Measurements from ENCODE around the gene ANKRD23. TPM values are rescaled to one million over a fixed set of nuclear protein-coding genes. Genes with fewer than 3 reads are reported as not detected.

ANKRD23 gene
- total and polyA plus RNA-seq, 2 experiments from 2014 or later, result 1.8 to 4.4 TPM

DNA sequence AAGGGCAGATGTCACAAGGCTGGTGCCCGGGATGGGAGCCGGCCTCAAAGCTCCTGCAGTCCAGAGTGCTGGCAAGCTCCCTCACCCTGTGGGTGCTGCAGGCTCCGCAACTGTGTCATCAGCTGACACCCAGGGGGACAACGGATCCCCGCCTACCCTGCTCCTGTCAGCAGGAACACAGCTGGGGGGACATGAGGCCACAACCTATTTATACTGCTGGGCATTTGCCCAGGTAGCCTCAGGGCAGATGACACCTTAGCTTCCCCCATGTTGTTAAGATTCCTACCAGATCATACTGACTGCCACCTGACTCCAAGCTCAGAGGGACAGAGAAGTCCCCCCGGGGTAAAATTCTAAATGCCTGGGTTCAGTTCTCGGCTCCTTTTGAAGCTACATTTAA lies 1.2 kb downstream of the ANKRD23 start:
- DNase-seq (ENCODE audit: low spot score), result no peak
- WGBS (ENCODE audit: low lambda C conversion rate, missing lambda C conversion rate), result 91% methylated on average over 7 of the region's 7 CpGs
- H3K79me2 ChIP-seq, result no peaks in the 10 kb centered on the region
- no peaks in the 10 kb centered on the region for H3K9me2 ChIP-seq (replicated peaks; ENCODE audit: insufficient read depth)
- H3K9me3 ChIP-seq (ENCODE audit: low read depth), result no peaks in the 10 kb centered on the region
- no peak overlapping the region for H3K27ac ChIP-seq
- H3K27me3 ChIP-seq, result no peaks in the 10 kb centered on the region
- H3K4me3 ChIP-seq, result no peak overlapping the region
- H3K36me3 ChIP-seq (replicated peaks; ENCODE audit: insufficient read depth, low read depth), result no peaks in the 10 kb centered on the region
- no peak overlapping the region for H2AFZ ChIP-seq
- no peak overlapping the region for H3K4me2 ChIP-seq
- TF ChIP-seq EZH2phosphoT487 (IDR thresholded peaks at IDR 0.05; ENCODE audit: low read depth, severe bottlenecking, unreplicated experiment) (no peak), EZH2 (IDR thresholded peaks at IDR 0.05; ENCODE audit: borderline replicate concordance) (no peak)
- H4K20me1 ChIP-seq (ENCODE audit: insufficient read depth, poor library complexity, severe bottlenecking), result no peaks in the 10 kb centered on the region
- no peaks in the 10 kb centered on the region for H3K4me1 ChIP-seq (ENCODE audit: insufficient read depth)

DNA sequence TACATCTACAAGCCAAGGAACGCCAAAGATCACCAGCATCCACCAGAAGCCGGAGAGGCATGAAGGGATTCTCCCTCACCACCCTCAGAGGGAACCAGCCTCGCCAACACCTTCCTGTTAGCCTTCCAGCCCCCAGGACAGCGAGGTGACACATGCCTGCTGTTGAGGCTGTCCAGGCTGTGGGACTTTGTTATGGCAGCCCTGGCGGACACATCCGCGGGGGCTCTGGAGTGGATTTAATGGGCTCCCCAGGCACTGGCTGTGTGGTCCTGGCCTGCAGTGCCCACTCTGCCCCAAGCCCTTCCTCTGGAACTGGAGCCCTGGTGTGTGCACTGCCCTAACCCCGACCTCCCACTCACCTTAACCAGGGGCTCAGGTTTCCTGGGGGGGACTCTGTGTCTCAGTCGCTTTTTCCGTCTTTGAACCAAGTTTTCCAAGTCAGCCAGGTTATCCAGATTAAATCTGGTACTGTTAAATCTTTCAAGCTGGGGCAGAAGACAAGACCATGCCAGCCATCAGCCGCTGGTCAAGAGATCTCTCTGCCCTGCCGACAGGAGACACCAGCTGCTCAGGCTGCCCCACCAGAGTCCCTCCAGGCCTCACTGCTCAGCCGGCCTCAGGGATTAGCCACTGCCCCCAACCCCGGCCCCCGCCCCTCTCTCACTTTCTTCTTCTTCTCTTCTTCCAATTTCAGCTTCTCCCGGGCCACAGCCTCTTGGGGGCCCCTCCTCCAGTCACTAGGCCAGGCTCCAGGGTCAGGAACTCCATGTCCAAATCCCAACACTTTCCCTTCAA lies 1.9 kb downstream of the ANKRD23 start:
- Histone ChIP-seq H3K9me3 (ENCODE audit: low read depth) (no peaks in the 10 kb centered on the region), H3K4me1 (ENCODE audit: insufficient read depth) (no peaks in the 10 kb centered on the region), H3K4me2 (no peak overlapping the region), H4K20me1 (ENCODE audit: insufficient read depth, poor library complexity, severe bottlenecking) (no peaks in the 10 kb centered on the region), H3K27ac (no peak overlapping the region), H2AFZ (no peak overlapping the region), H3K36me3 (replicated peaks; ENCODE audit: insufficient read depth, low read depth) (no peaks in the 10 kb centered on the region), H3K4me3 (no peak overlapping the region), H3K27me3 (no peaks in the 10 kb centered on the region), H3K79me2 (no peaks in the 10 kb centered on the region), H3K9me2 (replicated peaks; ENCODE audit: insufficient read depth) (no peaks in the 10 kb centered on the region)
- WGBS (ENCODE audit: low lambda C conversion rate, missing lambda C conversion rate), result 91% methylated on average over 12 of the region's 16 CpGs
- TF ChIP-seq EZH2 (IDR thresholded peaks at IDR 0.05; ENCODE audit: borderline replicate concordance), result no peak
- no peak for TF ChIP-seq EZH2phosphoT487 (IDR thresholded peaks at IDR 0.05; ENCODE audit: low read depth, severe bottlenecking, unreplicated experiment)
- TF ChIP-seq, protein P1, sequence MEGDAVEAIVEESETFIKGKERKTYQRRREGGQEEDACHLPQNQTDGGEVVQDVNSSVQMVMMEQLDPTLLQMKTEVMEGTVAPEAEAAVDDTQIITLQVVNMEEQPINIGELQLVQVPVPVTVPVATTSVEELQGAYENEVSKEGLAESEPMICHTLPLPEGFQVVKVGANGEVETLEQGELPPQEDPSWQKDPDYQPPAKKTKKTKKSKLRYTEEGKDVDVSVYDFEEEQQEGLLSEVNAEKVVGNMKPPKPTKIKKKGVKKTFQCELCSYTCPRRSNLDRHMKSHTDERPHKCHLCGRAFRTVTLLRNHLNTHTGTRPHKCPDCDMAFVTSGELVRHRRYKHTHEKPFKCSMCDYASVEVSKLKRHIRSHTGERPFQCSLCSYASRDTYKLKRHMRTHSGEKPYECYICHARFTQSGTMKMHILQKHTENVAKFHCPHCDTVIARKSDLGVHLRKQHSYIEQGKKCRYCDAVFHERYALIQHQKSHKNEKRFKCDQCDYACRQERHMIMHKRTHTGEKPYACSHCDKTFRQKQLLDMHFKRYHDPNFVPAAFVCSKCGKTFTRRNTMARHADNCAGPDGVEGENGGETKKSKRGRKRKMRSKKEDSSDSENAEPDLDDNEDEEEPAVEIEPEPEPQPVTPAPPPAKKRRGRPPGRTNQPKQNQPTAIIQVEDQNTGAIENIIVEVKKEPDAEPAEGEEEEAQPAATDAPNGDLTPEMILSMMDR (IDR thresholded peaks at IDR 0.05; ENCODE audit: poor library complexity), result no peak
- no peak for DNase-seq (ENCODE audit: low spot score)

DNA sequence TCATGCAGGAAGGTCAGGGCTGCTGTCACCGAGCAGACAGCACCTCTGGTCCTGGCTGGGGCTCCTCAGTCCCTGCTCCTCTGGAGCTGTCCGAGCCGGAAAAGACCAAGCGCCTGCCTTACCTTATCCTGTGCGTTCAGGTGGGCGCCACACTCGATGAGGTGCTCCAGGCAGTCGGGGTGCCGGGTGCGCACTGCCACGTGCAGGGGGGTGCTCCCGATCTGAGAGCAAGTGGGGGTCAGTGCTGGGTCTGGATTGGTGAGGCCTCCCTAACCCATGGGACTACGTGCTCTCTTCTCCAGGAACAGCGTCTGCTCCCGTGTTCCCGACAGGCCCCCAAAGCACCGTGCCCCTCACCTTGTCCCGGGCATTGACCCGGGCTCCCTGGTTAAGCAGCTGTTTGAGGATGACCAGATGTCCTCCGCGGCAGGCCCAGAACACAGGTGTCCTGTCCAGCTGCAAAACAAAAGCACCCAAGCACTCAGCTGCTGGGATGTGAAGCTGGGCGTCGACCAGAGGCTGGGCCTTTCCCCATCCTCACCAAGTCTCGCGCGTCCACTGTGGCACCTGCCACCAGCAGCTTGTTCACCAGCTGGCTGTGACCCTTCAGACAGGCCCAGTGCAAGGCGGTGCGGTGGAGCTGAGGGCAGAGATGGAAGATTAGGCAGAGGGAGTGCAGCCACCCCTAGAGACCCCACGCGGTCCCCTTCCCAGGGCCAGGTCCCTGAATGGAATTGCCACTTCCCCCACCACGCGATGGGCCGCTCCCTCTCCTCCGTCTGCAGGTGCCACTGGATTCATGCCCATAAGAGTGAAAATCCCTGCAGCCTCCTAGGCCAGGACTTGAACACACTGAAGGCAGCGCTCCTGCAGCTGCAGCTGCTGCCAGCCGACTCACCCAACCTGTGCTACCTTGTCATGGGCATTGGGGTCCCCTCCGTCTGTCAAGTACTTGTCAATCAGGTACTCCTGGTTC lies 3.7 kb downstream of the ANKRD23 start:
- WGBS (ENCODE audit: low lambda C conversion rate, missing lambda C conversion rate), result 95% methylated on average over 34 of the region's 37 CpGs
- H3K9me2 ChIP-seq (replicated peaks; ENCODE audit: insufficient read depth), result no peaks in the 10 kb centered on the region
- H3K27me3 ChIP-seq, result no peaks in the 10 kb centered on the region
- no peak overlapping the region for H3K4me2 ChIP-seq
- H2AFZ ChIP-seq, result no peak overlapping the region
- TF ChIP-seq EZH2 (IDR thresholded peaks at IDR 0.05; ENCODE audit: borderline replicate concordance) (no peak), EZH2phosphoT487 (IDR thresholded peaks at IDR 0.05; ENCODE audit: low read depth, severe bottlenecking, unreplicated experiment) (no peak)
- TF ChIP-seq, protein P1 (IDR thresholded peaks at IDR 0.05; ENCODE audit: poor library complexity), result no peak
- H3K79me2 ChIP-seq, result no peaks in the 10 kb centered on the region
- no peaks in the 10 kb centered on the region for H3K36me3 ChIP-seq (replicated peaks; ENCODE audit: insufficient read depth, low read depth)
- H3K9me3 ChIP-seq (ENCODE audit: low read depth), result no peaks in the 10 kb centered on the region
- H3K4me3 ChIP-seq, result no peak overlapping the region
- no peaks in the 10 kb centered on the region for H4K20me1 ChIP-seq (ENCODE audit: insufficient read depth, poor library complexity, severe bottlenecking)
- no peak overlapping the region for H3K27ac ChIP-seq
- no peaks in the 10 kb centered on the region for H3K4me1 ChIP-seq (ENCODE audit: insufficient read depth)
- DNase-seq (ENCODE audit: low spot score), result no peak

Data from hepatocyte (in vitro differentiated cells).